ENCODE data around the gene SIL1. TPM values are rescaled to one million over a fixed set of nuclear protein-coding genes. Genes with fewer than 3 reads are reported as not detected.

Gene SIL1
- total and polyA plus RNA-seq, 2 of the 8 experiments (the other 6 are each of a cell fraction or from before 2014, with no cell fraction given) = 8.3 to 12.8 TPM

DNA sequence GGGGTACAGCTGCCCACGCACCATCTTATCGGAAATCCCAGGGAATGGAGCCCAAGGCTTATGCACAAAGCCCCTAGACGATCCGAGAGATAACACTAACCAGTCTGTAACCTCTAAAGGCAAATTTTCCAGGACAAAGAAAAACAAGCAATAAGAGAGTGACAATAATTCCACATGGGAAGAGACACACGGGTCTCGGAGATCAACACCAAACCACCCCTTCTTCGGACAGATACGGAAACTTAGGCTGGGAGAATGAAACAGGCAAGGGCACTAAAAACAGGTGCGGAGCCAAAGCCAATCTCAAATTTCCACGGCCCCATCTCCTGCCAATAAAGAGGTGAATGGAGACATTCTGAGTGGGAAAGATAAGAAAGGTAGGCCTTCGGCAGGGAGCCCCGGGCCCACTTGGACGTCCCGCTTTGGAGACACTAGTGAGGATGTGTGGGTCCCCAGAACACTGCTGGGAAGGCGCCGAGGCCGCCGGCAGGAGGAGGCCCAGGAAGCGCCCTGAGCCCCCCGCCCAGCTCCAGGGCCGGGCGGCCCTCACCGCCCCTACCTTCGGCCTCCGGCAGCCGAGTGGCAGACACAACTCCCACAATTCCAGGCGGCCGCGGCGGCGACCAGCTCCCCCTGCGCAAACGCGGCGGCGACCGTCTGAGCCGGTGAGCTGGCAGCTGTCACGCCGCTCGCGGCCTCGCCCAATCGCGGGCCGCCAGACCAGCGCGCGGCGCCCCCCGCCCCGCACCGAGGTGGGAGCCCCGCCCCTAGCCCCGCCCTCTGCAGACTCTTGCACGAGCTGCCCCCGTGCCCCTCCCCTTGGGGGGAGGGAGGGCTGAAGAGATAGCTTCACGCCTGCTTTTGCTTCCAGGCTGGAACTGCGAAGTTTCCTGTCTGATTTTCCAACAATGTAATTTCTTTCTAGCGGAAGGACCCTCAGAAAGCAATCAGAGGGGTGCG, at the start of gene SIL1 (continued):
- no peak for TF ChIP-seq SIN3A (conservative IDR thresholded peaks at IDR 0.05 in 1 of 2, IDR thresholded peaks at IDR 0.05 in 1 of 2; ENCODE audit: low read depth in 1 of 2, low read length in 2 of 2)
- TF ChIP-seq NRF1 (IDR thresholded peaks at IDR 0.05; ENCODE audit: low read depth, low read length) = peak; percentile 46; the same call in 1 of the 2 replicates
- TF ChIP-seq GTF2F1 (IDR thresholded peaks at IDR 0.05; ENCODE audit: borderline replicate concordance, low read depth, low read length) = no peak
- no peak for TF ChIP-seq RBBP5 (IDR thresholded peaks at IDR 0.05; ENCODE audit: borderline replicate concordance, low read depth, low read length)
- peak; percentile 34 for TF ChIP-seq TAF7 (optimal IDR thresholded peaks at IDR 0.05; ENCODE audit: borderline replicate concordance, low read depth, low read length)
- no peak for TF ChIP-seq SRF (IDR thresholded peaks at IDR 0.05; ENCODE audit: low read depth, low read length)
- no peak for TF ChIP-seq KDM1A (IDR thresholded peaks at IDR 0.05; ENCODE audit: borderline replicate concordance, low read length)
- peak; percentile 40; the same call in 1 of the 2 replicates for TF ChIP-seq POLR2AphosphoS5 (IDR thresholded peaks at IDR 0.05; ENCODE audit: low read depth, low read length)
- peak; percentile 55 to 78 for TF ChIP-seq POLR2A (IDR thresholded peaks at IDR 0.05; ENCODE audit: control extremely low read depth in 1 of 2, low read depth in 2 of 2, low read length in 2 of 2)
